HEK293 (cell line): Measurements from ENCODE around the gene NFE2L3.
"Not testable (repeated sequence)": the region's sequence is repeated elsewhere in the genome, so short reads cannot be mapped to it uniquely, and the experiment has no call there.

Source experiments
- CTCF ChIA-PET: fragments of 350-600 bp; formaldehyde crosslinking; extraction: SDS; loops from one replicate; lab custom pipeline; 2021; ENCODE audit warnings: antibody characterized with exemption; lab: Yijun Ruan, JAX
- POLR2A ChIA-PET: fragments of 300-600 bp; formaldehyde crosslinking; extraction: SDS; loops from one replicate; lab custom pipeline; 2020; ENCODE audit warnings: antibody characterized with exemption, inconsistent platforms; lab: Yijun Ruan, JAX
- H3K27ac ChIP-seq: fragments of 200-500 bp; sonication (Bioruptor generic); 2 replicates; pipeline ENCODE4 v1.5.1; 2014; ENCODE audit warnings: low read depth, low read length, control low read depth, inconsistent platforms; ENCODE audit errors: extremely low read depth
- H3K36me3 ChIP-seq, 2 experiments: fragments of 200-500 bp in 1 of 2; sonication (Bioruptor generic) in 1 of 2; 1 replicate in 1 of 2; 2 replicates in 1 of 2; pipeline ENCODE4 v1.5.1; 2014 to 2017; ENCODE audit warnings: inconsistent platforms in 2 of 2, low read length in 2 of 2; ENCODE audit not compliant: control insufficient read depth in 2 of 2, insufficient read depth in 1 of 2
- H3K4me1 ChIP-seq: fragments of 200-500 bp; sonication (Bioruptor generic); 2 replicates; pipeline ENCODE4 v1.5.1; 2014; ENCODE audit warnings: mild to moderate bottlenecking, low read length, inconsistent platforms; ENCODE audit not compliant: control insufficient read depth, insufficient read depth
- H3K4me3 ChIP-seq: 2 replicates; pipeline ENCODE4 v1.5.1; 2011; ENCODE audit warnings: low read depth, mild to moderate bottlenecking, control low read depth, low read length, moderate library complexity
- H3K9me3 ChIP-seq: fragments of 200-500 bp; sonication (Bioruptor generic); 2 replicates; pipeline ENCODE4 v1.5.1; 2014; ENCODE audit warnings: low read depth, low read length, inconsistent platforms; ENCODE audit not compliant: control insufficient read depth, insufficient read depth
- PRDM2 ChIP-seq: fragments of 450-650 bp; formaldehyde crosslinking; IDR thresholded peaks from 2 replicates; pipeline ENCODE4 v1.5.1; 2016; ENCODE audit warnings: missing biosample characterization, missing genetic modification characterization, borderline replicate concordance
- ZFP41 ChIP-seq: fragments of 450-650 bp; formaldehyde crosslinking; IDR thresholded peaks from 2 replicates; pipeline ENCODE4 v1.5.1; 2016; ENCODE audit warnings: missing biosample characterization, missing genetic modification characterization, borderline replicate concordance
- ZNF114 ChIP-seq: fragments of 450-650 bp; formaldehyde crosslinking; IDR thresholded peaks from 2 replicates; pipeline ENCODE4 v1.5.0; 2017; ENCODE audit warnings: missing biosample characterization, missing genetic modification characterization
- ZNF121 ChIP-seq: fragments of 450-650 bp; formaldehyde crosslinking; IDR thresholded peaks from 2 replicates; pipeline ENCODE4 v1.5.1; 2016; ENCODE audit warnings: missing biosample characterization, missing genetic modification characterization
- ZNF16 ChIP-seq: fragments of 450-650 bp; formaldehyde crosslinking; IDR thresholded peaks from 2 replicates; pipeline ENCODE4 v1.5.1; 2016; ENCODE audit warnings: low read depth, missing biosample characterization, missing genetic modification characterization
- ZSCAN18 ChIP-seq: fragments of 450-650 bp; formaldehyde crosslinking; IDR thresholded peaks from 2 replicates; pipeline ENCODE4 v1.5.1; 2016; ENCODE audit warnings: missing biosample characterization, missing genetic modification characterization

The NFE2L3 gene

GRCh38 chr7:26171601-26172000 lies 19.6 kb downstream of the NFE2L3 start:
- H3K36me3 ChIP-seq, result peaks cover 0 to 2% of the 10 kb centered on the region in 2 experiments; a peak in 2 of 3 replicates
- H3K4me3 ChIP-seq, result no peak overlapping the region
- TF ChIP-seq PRDM2 (tag by site-specific recombination) (no peak), ZNF121 (tag by site-specific recombination) (peak; percentile 54; the same call in 1 of the 2 replicates), ZNF16 (tag by site-specific recombination) (no peak)
- ChIA-PET CTCF (interaction anchor here (1.3 kb wide), 1 partner anchor 11 kb away, joined by 3 read pairs; no protein-coding TSS in a partner anchor), POLR2A (no interaction called here)
- H3K9me3 ChIP-seq, result no peaks in the 10 kb centered on the region
- H3K27ac ChIP-seq, result no peak overlapping the region
- peaks cover 7% of the 10 kb centered on the region for H3K4me1 ChIP-seq

- ChIA-PET POLR2A (no interaction called here), CTCF (interaction anchor here (1.3 kb wide), 1 partner anchor 11 kb away, joined by 3 read pairs; no protein-coding TSS in a partner anchor)
- Histone ChIP-seq H3K4me1 (peaks cover 3% of the 10 kb centered on the region), H3K9me3 (no peaks in the 10 kb centered on the region), H3K27ac (no peak overlapping the region), H3K36me3 (peaks cover 0 to 2% of the 10 kb centered on the region in 2 experiments; a peak in 2 of 3 replicates), H3K4me3 (no peak overlapping the region)
- TF ChIP-seq ZNF114 (tag by site-specific recombination) (no peak), ZSCAN18 (no peak), ZFP41 (tag by site-specific recombination) (no peak)
These were observed 20.1 kb downstream of the NFE2L3 start for GRCh38 chr7:26172048-26172447.

- H3K9me3 ChIP-seq, H3K36me3 ChIP-seq, POLR2A ChIA-PET, CTCF ChIA-PET, H3K4me1 ChIP-seq, H3K27ac ChIP-seq, H3K4me3 ChIP-seq: not testable (repeated sequence)
These were observed 23.9 kb downstream of the NFE2L3 start for GRCh38 chr7:26175903-26176302.

- H3K4me3 ChIP-seq, POLR2A ChIA-PET, H3K36me3 ChIP-seq, H3K4me1 ChIP-seq, H3K27ac ChIP-seq, CTCF ChIA-PET, H3K9me3 ChIP-seq: not testable (repeated sequence)
These were observed 24.7 kb downstream of the NFE2L3 start for GRCh38 chr7:26176696-26177095.

- H3K4me3 ChIP-seq, H3K9me3 ChIP-seq, H3K4me1 ChIP-seq, POLR2A ChIA-PET, H3K27ac ChIP-seq, H3K36me3 ChIP-seq: not testable (repeated sequence)
- CTCF ChIA-PET, result interaction anchor here (0.5 kb wide), 1 partner anchor 12 kb away, joined by 4 read pairs; no protein-coding TSS in a partner anchor
These were observed 25.3 kb downstream of the NFE2L3 start for GRCh38 chr7:26177269-26177668.
